Endothelial cell (in vitro differentiated cells): Measurements from ENCODE around the gene NEK1. TPM values are rescaled to one million over a fixed set of nuclear protein-coding genes. Genes with fewer than 3 reads are reported as not detected.
"Not testable (repeated sequence)": the region's sequence is repeated elsewhere in the genome, so short reads cannot be mapped to it uniquely, and the experiment has no call there.

Source experiments
- DNase-seq: peaks from one replicate; pipeline ENCODE4 v3.0.0; 2021; ENCODE audit warnings: low spot score
- H3K27ac Mint-ChIP-seq: one replicate; pipeline ENCODE4 v1.8.0; 2021; ENCODE audit warnings: mixed read lengths, inconsistent platforms; ENCODE audit not compliant: unreplicated experiment
- H3K27me3 Mint-ChIP-seq: one replicate; pipeline ENCODE4 v1.8.0; 2021; ENCODE audit warnings: mild to moderate bottlenecking, moderate library complexity, mixed read lengths, inconsistent platforms; ENCODE audit not compliant: unreplicated experiment
- H3K36me3 Mint-ChIP-seq: one replicate; pipeline ENCODE4 v1.8.0; 2021; ENCODE audit warnings: mild to moderate bottlenecking, low read depth, mixed read lengths, inconsistent platforms; ENCODE audit not compliant: unreplicated experiment
- H3K4me1 Mint-ChIP-seq: one replicate; pipeline ENCODE4 v1.8.0; 2021; ENCODE audit warnings: mild to moderate bottlenecking, mixed read lengths, inconsistent platforms; ENCODE audit not compliant: unreplicated experiment
- H3K4me3 Mint-ChIP-seq: one replicate; pipeline ENCODE4 v1.8.0; 2021; ENCODE audit warnings: mild to moderate bottlenecking, mixed read lengths, inconsistent platforms; ENCODE audit not compliant: unreplicated experiment
- H3K9me3 Mint-ChIP-seq: one replicate; pipeline ENCODE4 v1.8.0; 2021; ENCODE audit warnings: mixed read lengths, inconsistent platforms; ENCODE audit not compliant: unreplicated experiment
- total RNA-seq: library from RNA; stranded (reverse); fragmentation: NEBNext Ultra II Directional; extraction: Animal tissue kit (Norgen Biotek cat#: 25700); gene quantifications from one replicate; pipeline ENCODE4 v1.2.1, GENCODE V29; 2021; ENCODE audit not compliant: unreplicated experiment
- TF ChIP-seq, protein P1 (sequence below): fragments of 200-600 bp; sonication (generic); IDR thresholded peaks from one replicate; pipeline ENCODE4 v1.5.0; 2021; ENCODE audit warnings: antibody characterized with exemption; ENCODE audit not compliant: unreplicated experiment

The NEK1 gene
- total RNA-seq, 1 donor from 2014 or later: 12.5 TPM

DNA sequence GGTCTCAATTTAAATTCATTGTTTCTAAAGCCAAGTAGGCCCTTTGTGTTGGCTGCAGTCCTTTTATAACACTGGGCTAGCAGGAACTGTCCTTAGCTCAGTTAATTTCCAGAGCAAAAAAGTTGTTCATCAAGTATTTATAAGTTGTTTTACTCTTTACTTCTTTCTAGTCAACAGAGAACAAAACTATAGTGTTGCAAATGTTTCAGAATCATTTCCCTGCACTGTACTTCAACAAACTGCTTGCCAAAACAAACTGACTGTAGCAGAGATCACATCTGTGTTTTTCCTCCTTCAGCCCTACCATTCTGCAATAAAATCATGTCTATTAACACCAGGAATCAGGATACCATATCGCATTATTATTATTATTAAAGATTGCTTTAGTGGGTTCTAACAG, 173.1 kb downstream of the NEK1 start:
- Mint-ChIP-seq H3K9me3 (no peaks in the 10 kb centered on the region), H3K4me3 (no peak overlapping the region), H3K27ac (no peak overlapping the region), H3K36me3 (peaks cover 15% of the 10 kb centered on the region), H3K27me3 (no peaks in the 10 kb centered on the region), H3K4me1 (no peaks in the 10 kb centered on the region)
- TF ChIP-seq, protein P1, sequence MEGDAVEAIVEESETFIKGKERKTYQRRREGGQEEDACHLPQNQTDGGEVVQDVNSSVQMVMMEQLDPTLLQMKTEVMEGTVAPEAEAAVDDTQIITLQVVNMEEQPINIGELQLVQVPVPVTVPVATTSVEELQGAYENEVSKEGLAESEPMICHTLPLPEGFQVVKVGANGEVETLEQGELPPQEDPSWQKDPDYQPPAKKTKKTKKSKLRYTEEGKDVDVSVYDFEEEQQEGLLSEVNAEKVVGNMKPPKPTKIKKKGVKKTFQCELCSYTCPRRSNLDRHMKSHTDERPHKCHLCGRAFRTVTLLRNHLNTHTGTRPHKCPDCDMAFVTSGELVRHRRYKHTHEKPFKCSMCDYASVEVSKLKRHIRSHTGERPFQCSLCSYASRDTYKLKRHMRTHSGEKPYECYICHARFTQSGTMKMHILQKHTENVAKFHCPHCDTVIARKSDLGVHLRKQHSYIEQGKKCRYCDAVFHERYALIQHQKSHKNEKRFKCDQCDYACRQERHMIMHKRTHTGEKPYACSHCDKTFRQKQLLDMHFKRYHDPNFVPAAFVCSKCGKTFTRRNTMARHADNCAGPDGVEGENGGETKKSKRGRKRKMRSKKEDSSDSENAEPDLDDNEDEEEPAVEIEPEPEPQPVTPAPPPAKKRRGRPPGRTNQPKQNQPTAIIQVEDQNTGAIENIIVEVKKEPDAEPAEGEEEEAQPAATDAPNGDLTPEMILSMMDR: no peak
- DNase-seq: no peak

DNA sequence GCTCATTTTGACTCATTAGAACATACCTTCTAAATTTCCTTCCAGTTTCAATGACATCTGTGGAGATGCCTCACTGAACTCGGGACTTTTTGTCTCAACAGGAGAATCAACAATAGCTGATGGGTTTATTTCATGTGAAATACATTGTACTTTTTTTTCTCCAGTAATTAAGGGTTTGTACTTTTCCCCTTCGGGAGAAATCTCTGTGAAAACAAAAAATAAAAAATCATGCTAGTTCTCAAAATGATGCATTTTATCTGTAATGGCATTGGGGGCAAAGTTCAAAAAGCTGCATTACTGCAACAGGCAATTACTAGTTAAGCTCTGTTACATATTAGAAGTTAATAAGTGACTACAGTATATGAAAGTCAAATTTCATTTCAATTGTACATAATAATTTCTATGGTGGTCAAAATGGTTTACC, 174.3 kb downstream of the NEK1 start:
- TF ChIP-seq, protein P1: no peak
- Mint-ChIP-seq H3K27ac (no peak overlapping the region), H3K4me1 (no peaks in the 10 kb centered on the region), H3K4me3 (no peak overlapping the region), H3K27me3 (no peaks in the 10 kb centered on the region), H3K9me3 (no peaks in the 10 kb centered on the region), H3K36me3 (peaks cover 6% of the 10 kb centered on the region)
- no peak for DNase-seq

DNA sequence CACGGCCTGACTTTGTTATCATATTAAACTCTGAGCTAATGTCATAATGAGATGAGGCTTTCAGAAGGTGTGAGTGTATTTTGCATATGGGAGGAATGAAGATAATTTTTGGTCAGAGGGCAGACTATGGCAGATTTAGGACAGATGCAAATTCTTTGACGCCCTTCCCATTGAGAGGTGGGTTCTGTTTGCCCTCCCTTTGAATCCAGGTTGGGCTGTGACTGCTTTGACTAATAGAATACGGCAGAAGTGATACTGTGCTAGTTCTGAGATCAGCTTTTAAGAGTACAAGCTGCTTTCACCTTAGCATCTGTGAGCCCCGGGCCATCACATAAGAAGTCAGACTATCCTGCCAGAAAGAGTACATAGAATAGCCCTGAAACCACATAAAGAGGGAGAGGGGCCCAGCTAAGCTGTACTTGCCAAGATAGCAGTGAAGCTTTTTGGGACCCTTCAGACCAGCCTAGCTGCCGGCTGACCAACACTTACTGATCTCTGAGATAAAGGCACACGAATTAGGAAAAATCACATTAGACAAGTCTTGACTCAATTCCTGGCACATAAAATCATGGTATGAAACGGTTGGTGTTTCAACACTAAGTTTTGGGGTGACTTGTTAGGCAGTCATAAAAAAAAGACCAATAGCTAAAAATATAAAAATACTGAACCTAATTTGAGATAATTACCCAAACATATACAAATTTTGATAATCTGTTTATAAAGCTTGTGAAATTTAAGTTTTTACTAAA, 174.9 kb downstream of the NEK1 start:
- H3K36me3 Mint-ChIP-seq: peaks cover 4% of the 10 kb centered on the region
- no peaks in the 10 kb centered on the region for H3K9me3 Mint-ChIP-seq
- TF ChIP-seq, protein P1: no peak
- no peaks in the 10 kb centered on the region for H3K27me3 Mint-ChIP-seq
- no peak overlapping the region for H3K4me3 Mint-ChIP-seq
- H3K4me1 Mint-ChIP-seq: no peaks in the 10 kb centered on the region
- H3K27ac Mint-ChIP-seq: no peak overlapping the region
- DNase-seq: no peak

DNA sequence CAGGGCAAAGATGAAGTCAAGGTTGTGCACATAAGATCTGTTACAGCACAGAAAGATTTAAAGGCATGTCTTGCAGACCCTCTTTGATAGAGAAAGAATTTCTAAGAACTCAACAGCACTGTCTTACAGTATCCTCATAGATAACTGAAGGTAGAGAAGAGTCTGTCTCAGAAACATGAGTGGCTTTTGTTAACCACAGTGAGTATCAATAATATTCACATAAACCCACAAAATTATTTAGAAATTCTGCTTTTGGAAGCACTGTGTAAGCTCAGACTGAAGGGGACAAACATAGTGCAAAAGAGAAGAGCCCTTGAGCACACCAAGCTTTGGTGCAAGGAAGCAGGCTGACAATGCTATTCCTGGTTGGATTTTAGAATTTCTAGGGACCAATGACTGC, 175.6 kb downstream of the NEK1 start:
- no peaks in the 10 kb centered on the region for H3K27me3 Mint-ChIP-seq
- H3K27ac Mint-ChIP-seq: no peak overlapping the region
- DNase-seq: no peak
- no peaks in the 10 kb centered on the region for H3K9me3 Mint-ChIP-seq
- TF ChIP-seq, protein P1: no peak
- H3K36me3 Mint-ChIP-seq: no peaks in the 10 kb centered on the region
- no peaks in the 10 kb centered on the region for H3K4me1 Mint-ChIP-seq
- no peak overlapping the region for H3K4me3 Mint-ChIP-seq

DNA sequence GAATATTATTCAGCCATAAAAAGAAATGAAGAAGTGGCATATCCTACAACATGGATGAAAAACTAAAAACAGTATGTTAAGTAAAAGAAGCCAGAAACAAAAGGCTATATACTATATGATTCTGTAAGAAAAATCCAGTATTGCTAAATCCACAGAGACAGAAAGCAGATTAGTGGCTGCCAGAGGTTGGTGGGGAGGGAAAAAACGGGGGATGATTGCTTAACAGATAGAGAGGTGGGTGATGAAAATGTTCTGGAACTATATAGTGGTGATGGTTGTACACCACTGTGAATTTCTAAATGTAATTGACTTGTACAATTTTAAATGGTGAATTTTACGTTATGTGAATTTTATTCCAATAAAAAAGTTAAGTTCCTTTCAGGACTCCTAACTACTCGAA, 184.0 kb downstream of the NEK1 start:
- DNase-seq: no peak
- Mint-ChIP-seq H3K9me3 (no peaks in the 10 kb centered on the region), H3K27ac (no peak overlapping the region), H3K36me3 (no peaks in the 10 kb centered on the region), H3K4me3 (no peak overlapping the region), H3K27me3 (no peaks in the 10 kb centered on the region), H3K4me1 (no peaks in the 10 kb centered on the region)
- TF ChIP-seq, protein P1: no peak

DNA sequence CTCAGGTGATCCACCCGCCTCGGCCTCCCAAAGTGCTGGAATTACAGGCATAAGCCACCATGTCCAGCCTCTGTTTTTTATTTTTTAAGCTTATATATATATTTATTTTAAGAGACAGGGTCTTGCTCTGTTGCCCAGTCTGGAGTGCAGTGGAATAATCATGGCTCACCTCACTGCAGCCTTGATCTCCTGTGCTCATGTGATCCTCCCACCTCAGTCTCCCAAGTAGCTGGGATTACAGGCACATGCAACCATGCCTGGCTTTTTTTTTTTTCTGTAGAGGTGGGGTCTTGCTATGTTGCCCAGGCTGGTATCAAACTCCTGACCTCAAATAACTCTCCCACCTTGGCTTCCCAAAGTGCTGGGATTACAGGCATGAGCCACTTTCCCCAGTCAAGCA, 184.7 kb downstream of the NEK1 start:
- H3K27me3 Mint-ChIP-seq, H3K27ac Mint-ChIP-seq, H3K9me3 Mint-ChIP-seq: not testable (repeated sequence)

More for the DNA sequence above, 184.7 kb downstream of the NEK1 start:
- not testable (repeated sequence) for H3K4me1 Mint-ChIP-seq, H3K36me3 Mint-ChIP-seq, H3K4me3 Mint-ChIP-seq, DNase-seq
